ENCODE data around the gene DVL3. TPM values are rescaled to one million over a fixed set of nuclear protein-coding genes. Genes with fewer than 3 reads are reported as not detected.

DVL3 gene
- total and polyA plus RNA-seq, 10 of the 15 experiments (the other 5 are each of a cell fraction or from before 2014, with no cell fraction given) = 2.2 to 39.7 (median 14.5) TPM

- TF ChIP-seq E2F8 (IDR thresholded peaks at IDR 0.05; ENCODE audit: low read depth, partially characterized antibody) = no peak
- no peak for TF ChIP-seq HDGF (IDR thresholded peaks at IDR 0.05)
- TF ChIP-seq ASH2L (IDR thresholded peaks at IDR 0.05; ENCODE audit: borderline replicate concordance, low read depth) = no peak
- no peak for TF ChIP-seq SP1 (IDR thresholded peaks at IDR 0.05; ENCODE audit: low read depth, low read length)
- TF ChIP-seq PML (IDR thresholded peaks at IDR 0.05; ENCODE audit: low read length) = no peak
- 0 out of 4 replicates have a peak, but pooled peaks of 1 of the 2 experiments have one; percentile 11 for TF ChIP-seq IKZF2 (IDR thresholded peaks at IDR 0.05)
These were observed 11.8 kb upstream of the DVL3 start (continued) for GRCh38 chr3:184143327-184143726.

GRCh38 chr3:184144505-184144904 is 10.7 kb upstream of the DVL3 start:
- no peaks in the 10 kb centered on the region for H3K79me2 ChIP-seq (ENCODE audit: control insufficient read depth, insufficient read depth, low read length)
- H2AFZ ChIP-seq (ENCODE audit: control insufficient read depth, low read depth, low read length) = no peak overlapping the region
- no peak for ATAC-seq
- H3K9me3 ChIP-seq (replicated peaks; ENCODE audit: control insufficient read depth, insufficient read depth, low read length) = no peaks in the 10 kb centered on the region
- DNase-seq (ENCODE audit: low read depth, low spot score) = no peak
- no peak overlapping the region for H3K9ac ChIP-seq (ENCODE audit: control insufficient read depth, insufficient read depth, low read length)
- no peaks in the 10 kb centered on the region; the same call in 1 of the 2 replicates for H3K4me1 ChIP-seq (ENCODE audit: control insufficient read depth, insufficient read depth, low read length)
- in situ Hi-C loops (cut with MboI) = no loop called here
- no peak overlapping the region for H3K4me3 ChIP-seq
- H3K36me3 ChIP-seq (ENCODE audit: control insufficient read depth in 2 of 2, insufficient read depth in 2 of 2, low read length in 1 of 2) = peaks cover 27 to 34% of the 10 kb centered on the region in 2 experiments
- no peaks in the 10 kb centered on the region for H3K27me3 ChIP-seq (replicated peaks in 1 of 2; ENCODE audit: control insufficient read depth in 2 of 2, insufficient read depth in 2 of 2, low read length in 1 of 2)
- WGBS (ENCODE audit: insufficient coverage, insufficient replicate concordance, low lambda C conversion rate, missing lambda C conversion rate) = 96% methylated on average over 5 of the region's 5 CpGs
- CTCF ChIA-PET = interaction anchor here (0.6 to 2.0 kb wide), 8 partner anchors 10 to 742 kb away, joined by 3 to 5 read pairs (median 4); partner anchors contain the start of genes EEF1AKMT4 and EIF2B5
- H4K20me1 ChIP-seq (ENCODE audit: control insufficient read depth, insufficient read depth) = no peaks in the 10 kb centered on the region
- POLR2A ChIA-PET = interaction anchor here (1.1 kb wide), 1 partner anchor 11 kb away, joined by 3 read pairs; no protein-coding TSS in a partner anchor
- H3K27ac ChIP-seq (ENCODE audit: control insufficient read depth, insufficient read depth) = no peak overlapping the region
- no peak for FAIRE-seq
- TF ChIP-seq POU2F2 (IDR thresholded peaks at IDR 0.05; ENCODE audit: borderline replicate concordance, low read depth, low read length) = no peak
- no peak for TF ChIP-seq NKRF (conservative IDR thresholded peaks at IDR 0.05)
- TF ChIP-seq RUNX3 (IDR thresholded peaks at IDR 0.05; ENCODE audit: low read length) = no peak
- no peak for TF ChIP-seq JUNB (IDR thresholded peaks at IDR 0.05)
- no peak for TF ChIP-seq SREBF1 (IDR thresholded peaks at IDR 0.05; ENCODE audit: low read length)
- TF ChIP-seq FOS (IDR thresholded peaks at IDR 0.05; ENCODE audit: borderline replicate concordance, extremely low read depth, insufficient read length) = no peak
- no TSS peak for BruUV-seq (replicated peaks)
- RAD21 ChIA-PET (ENCODE audit: unreplicated experiment) = interaction anchor here (0.6 to 1.6 kb wide), 3 partner anchors 29 to 84 kb away, joined by 3 to 5 read pairs (median 3); no protein-coding TSS in a partner anchor
- H3K4me2 ChIP-seq (ENCODE audit: control insufficient read depth, insufficient read depth) = no peak overlapping the region
- SMC1A ChIA-PET (ENCODE audit: uncharacterized antibody, unreplicated experiment) = interaction anchor here (0.8 to 1.2 kb wide), 3 partner anchors 9 to 249 kb away, joined by 3 to 5 read pairs (median 3); partner anchors contain the start of gene ABCF3
- intact Hi-C loops (cut with micrococcal nuclease; ENCODE audit: unreplicated experiment) = no loop called here
